Stimulated activated CD4-positive, alpha-beta T cell treated with anti-CD3 and anti-CD28 coated beads, Interleukin-2, amount 100 ng/mL, for 4 hours (primary cell): ENCODE results near the gene ADCY9.
"Not testable (repeated sequence)": the region's sequence is repeated elsewhere in the genome, so short reads cannot be mapped to it uniquely, and the experiment has no call there.

Source experiments
- DNase-seq: peaks from one replicate; pipeline ENCODE4 v3.0.0-alpha.2; 2020; ENCODE audit warnings: low read depth

The ADCY9 gene

GRCh38 chr16:4093495-4094126, 22.6 kb downstream of the ADCY9 start:
- no peak for DNase-seq

GRCh38 chr16:4092547-4093265, 23.5 kb downstream of the ADCY9 start:
- DNase-seq = no peak

GRCh38 chr16:4091240-4092012, 24.8 kb downstream of the ADCY9 start:
- no peak for DNase-seq

GRCh38 chr16:4090351-4090851, 25.8 kb downstream of the ADCY9 start:
- DNase-seq = no peak

GRCh38 chr16:4089811-4090301, 26.4 kb downstream of the ADCY9 start:
- DNase-seq = no peak

GRCh38 chr16:4089251-4089810, 26.9 kb downstream of the ADCY9 start:
- no peak for DNase-seq

GRCh38 chr16:4087990-4088577, 28.2 kb downstream of the ADCY9 start:
- no peak for DNase-seq

- no peak for DNase-seq
These were observed 28.9 kb downstream of the ADCY9 start for GRCh38 chr16:4087099-4087885.

- DNase-seq = no peak
These were observed 30.1 kb downstream of the ADCY9 start for GRCh38 chr16:4086153-4086552.

GRCh38 chr16:4085405-4085970, 30.8 kb downstream of the ADCY9 start:
- no peak for DNase-seq

- no peak for DNase-seq
These were observed 32.8 kb downstream of the ADCY9 start for GRCh38 chr16:4083347-4083870.

GRCh38 chr16:4082474-4083044, 33.7 kb downstream of the ADCY9 start:
- no peak for DNase-seq

GRCh38 chr16:4081521-4082021, 34.7 kb downstream of the ADCY9 start:
- peak; percentile 68 for DNase-seq

- no peak for DNase-seq
These were observed 35.2 kb downstream of the ADCY9 start for GRCh38 chr16:4081047-4081446.

- no peak for DNase-seq
These were observed 39.0 kb downstream of the ADCY9 start for GRCh38 chr16:4077174-4077649.

- no peak for DNase-seq
These were observed 40.7 kb downstream of the ADCY9 start for GRCh38 chr16:4075534-4075933.

GRCh38 chr16:4073150-4073549, 43.1 kb downstream of the ADCY9 start:
- DNase-seq = not testable (repeated sequence)

- no peak for DNase-seq
These were observed 44.3 kb downstream of the ADCY9 start for GRCh38 chr16:4071686-4072561.

GRCh38 chr16:4070936-4071335, 45.3 kb downstream of the ADCY9 start:
- DNase-seq = no peak
